ENCODE data around the gene ADAMTS12. TPM values are rescaled to one million over a fixed set of nuclear protein-coding genes. Genes with fewer than 3 reads are reported as not detected.

ADAMTS12 gene
- total RNA-seq, 1 donor from 2014 or later = not detected

GRCh38 chr5:33843579-33843978 lies 48.2 kb downstream of the ADAMTS12 start:
- no peak for DNase-seq (ENCODE audit: low read depth, low spot score)

- DNase-seq (ENCODE audit: low read depth, low spot score) = no peak
These were observed 49.3 kb downstream of the ADAMTS12 start for GRCh38 chr5:33842456-33842855.

GRCh38 chr5:33841891-33842290 lies 49.9 kb downstream of the ADAMTS12 start:
- DNase-seq (ENCODE audit: low read depth, low spot score) = no peak

- no peak for DNase-seq (ENCODE audit: low read depth, low spot score)
These were observed 50.8 kb downstream of the ADAMTS12 start for GRCh38 chr5:33840927-33841547.

GRCh38 chr5:33837301-33837700 lies 54.5 kb downstream of the ADAMTS12 start:
- DNase-seq (ENCODE audit: low read depth, low spot score) = no peak

GRCh38 chr5:33834334-33834733 lies 57.5 kb downstream of the ADAMTS12 start:
- DNase-seq (ENCODE audit: low read depth, low spot score) = no peak

GRCh38 chr5:33833237-33833575 lies 58.6 kb downstream of the ADAMTS12 start:
- DNase-seq (ENCODE audit: low read depth, low spot score) = no peak

- DNase-seq (ENCODE audit: low read depth, low spot score) = no peak
These were observed 59.2 kb downstream of the ADAMTS12 start for GRCh38 chr5:33832404-33833236.

GRCh38 chr5:33831041-33831440 lies 60.7 kb downstream of the ADAMTS12 start:
- DNase-seq (ENCODE audit: low read depth, low spot score) = no peak

GRCh38 chr5:33829430-33829829 lies 62.4 kb downstream of the ADAMTS12 start:
- DNase-seq (ENCODE audit: low read depth, low spot score) = no peak

GRCh38 chr5:33828626-33829308 lies 63.0 kb downstream of the ADAMTS12 start:
- DNase-seq (ENCODE audit: low read depth, low spot score) = no peak

GRCh38 chr5:33827885-33828284 lies 63.9 kb downstream of the ADAMTS12 start:
- no peak for DNase-seq (ENCODE audit: low read depth, low spot score)

GRCh38 chr5:33827018-33827707 lies 64.6 kb downstream of the ADAMTS12 start:
- no peak for DNase-seq (ENCODE audit: low read depth, low spot score)

GRCh38 chr5:33824516-33825195 lies 67.1 kb downstream of the ADAMTS12 start:
- no peak for DNase-seq (ENCODE audit: low read depth, low spot score)

GRCh38 chr5:33817301-33817700 lies 74.5 kb downstream of the ADAMTS12 start:
- DNase-seq (ENCODE audit: low read depth, low spot score) = no peak

- DNase-seq (ENCODE audit: low read depth, low spot score) = peak; percentile 92
These were observed 75.0 kb downstream of the ADAMTS12 start for GRCh38 chr5:33816791-33817190.

- DNase-seq (ENCODE audit: low read depth, low spot score) = no peak
These were observed 79.0 kb downstream of the ADAMTS12 start for GRCh38 chr5:33812746-33813145.

GRCh38 chr5:33810491-33811120 lies 81.2 kb downstream of the ADAMTS12 start:
- DNase-seq (ENCODE audit: low read depth, low spot score) = no peak

GRCh38 chr5:33809936-33810335 lies 81.9 kb downstream of the ADAMTS12 start:
- no peak for DNase-seq (ENCODE audit: low read depth, low spot score)

GRCh38 chr5:33808699-33809098 lies 83.1 kb downstream of the ADAMTS12 start:
- DNase-seq (ENCODE audit: low read depth, low spot score) = no peak

GRCh38 chr5:33807771-33808170 lies 84.0 kb downstream of the ADAMTS12 start:
- no peak for DNase-seq (ENCODE audit: low read depth, low spot score)

Measured in pulmonary artery endothelial cell (primary cell).